Lower leg skin (tissue), 3 donors: ENCODE measurements around the gene GADD45B.

ENCODE experiments used
- CTCF ChIP-seq, 3 donors: fragments of 450-650 bp; IDR thresholded peaks; one replicate each; pipeline ENCODE4 v1.5.1; 2016; ENCODE audit warnings: antibody characterized with exemption in 3 of 3, mild to moderate bottlenecking in 3 of 3, moderate library complexity in 2 of 3
- POLR2A ChIP-seq, 2 donors: fragments of 450-650 bp; IDR thresholded peaks; one replicate each; pipeline ENCODE4 v1.6.1; 2016 to 2017; ENCODE audit warnings: antibody characterized with exemption in 2 of 2, mild to moderate bottlenecking in 1 of 2, moderate library complexity in 1 of 2

- TF ChIP-seq CTCF (IDR thresholded peaks at IDR 0.05): no peak
- TF ChIP-seq POLR2A (IDR thresholded peaks at IDR 0.05): no peak
Observed at GRCh38 chr19:2457394-2458037, 18.4 kb upstream of the GADD45B start.
